HG03139 (cell line): ENCODE data around the gene ZNF316.
"Not testable (repeated sequence)": the region's sequence is repeated elsewhere in the genome, so short reads cannot be mapped to it uniquely, and the experiment has no call there.

ENCODE experiments used
- ATAC-seq: cut with Tn5 transposase; IDR thresholded peaks from one replicate; pipeline ENCODE4 v1.9.1; 2021; ENCODE audit not compliant: unreplicated experiment

Gene ZNF316

GRCh38 chr7:6621195-6622133 is 15.7 kb upstream of the ZNF316 start:
- no peak for ATAC-seq

- ATAC-seq = no peak
These were observed 14.9 kb upstream of the ZNF316 start for GRCh38 chr7:6622134-6622710.

GRCh38 chr7:6623589-6624245 is 13.4 kb upstream of the ZNF316 start:
- ATAC-seq = no peak

- ATAC-seq = no peak
These were observed 12.9 kb upstream of the ZNF316 start for GRCh38 chr7:6624246-6624611.

GRCh38 chr7:6628045-6628444 is 9.1 kb upstream of the ZNF316 start:
- no peak for ATAC-seq

GRCh38 chr7:6630007-6630849 is 6.9 kb upstream of the ZNF316 start:
- ATAC-seq = no peak

GRCh38 chr7:6631605-6632004 is 5.5 kb upstream of the ZNF316 start:
- no peak for ATAC-seq

- no peak for ATAC-seq
These were observed 3.1 kb upstream of the ZNF316 start for GRCh38 chr7:6634021-6634420.

- not testable (repeated sequence) for ATAC-seq
These were observed 2.1 kb upstream of the ZNF316 start for GRCh38 chr7:6634971-6635370.

GRCh38 chr7:6637544-6638229 is 569 bp downstream of the ZNF316 start:
- ATAC-seq = peak; percentile 80

- ATAC-seq = no peak
These were observed 1.9 kb downstream of the ZNF316 start for GRCh38 chr7:6639032-6639431.

- ATAC-seq = no peak
These were observed 2.5 kb downstream of the ZNF316 start for GRCh38 chr7:6639627-6640026.

GRCh38 chr7:6640246-6640721 is 3.2 kb downstream of the ZNF316 start:
- no peak for ATAC-seq

- no peak for ATAC-seq
These were observed 4.4 kb downstream of the ZNF316 start for GRCh38 chr7:6641305-6642035.

- no peak for ATAC-seq
These were observed 5.2 kb downstream of the ZNF316 start for GRCh38 chr7:6642239-6642839.

- no peak for ATAC-seq
These were observed 5.9 kb downstream of the ZNF316 start for GRCh38 chr7:6642861-6643640.

GRCh38 chr7:6643915-6644625 is 7.0 kb downstream of the ZNF316 start:
- no peak for ATAC-seq

- ATAC-seq = no peak
These were observed 7.6 kb downstream of the ZNF316 start for GRCh38 chr7:6644728-6645127.
